HEK293 (cell line): ENCODE measurements around the gene PYCARD.

Source experiments
- BCL11B ChIP-seq: fragments of 450-650 bp; formaldehyde crosslinking; IDR thresholded peaks from 2 replicates; pipeline ENCODE4 v1.5.1; 2016; ENCODE audit warnings: low read depth, missing biosample characterization, missing genetic modification characterization
- KLF1 ChIP-seq: fragments of 450-650 bp; formaldehyde crosslinking; IDR thresholded peaks from 2 replicates; pipeline ENCODE4 v1.5.1; 2016; ENCODE audit warnings: missing biosample characterization, missing genetic modification characterization
- KLF10 ChIP-seq: fragments of 450-650 bp; IDR thresholded peaks from 2 replicates; pipeline ENCODE4 v1.5.1; 2018; ENCODE audit warnings: missing biosample characterization, mild to moderate bottlenecking, missing genetic modification characterization
- OSR2 ChIP-seq: fragments of 450-650 bp; formaldehyde crosslinking; IDR thresholded peaks from 2 replicates; pipeline ENCODE4 v1.5.1; 2016; ENCODE audit warnings: missing biosample characterization, missing genetic modification characterization
- OVOL3 ChIP-seq: fragments of 450-650 bp; formaldehyde crosslinking; IDR thresholded peaks from 2 replicates; pipeline ENCODE4 v1.5.1; 2016; ENCODE audit warnings: missing biosample characterization, missing genetic modification characterization
- SALL2 ChIP-seq: fragments of 450-650 bp; formaldehyde crosslinking; IDR thresholded peaks from 2 replicates; pipeline ENCODE4 v1.5.0; 2017; ENCODE audit warnings: missing biosample characterization, mild to moderate bottlenecking, missing genetic modification characterization, borderline replicate concordance
- SP7 ChIP-seq: fragments of 450-650 bp; formaldehyde crosslinking; IDR thresholded peaks from 2 replicates; pipeline ENCODE4 v1.5.1; 2016; ENCODE audit warnings: missing biosample characterization, missing genetic modification characterization
- ZIC2 ChIP-seq: fragments of 450-650 bp; formaldehyde crosslinking; IDR thresholded peaks from 2 replicates; pipeline ENCODE4 v1.5.1; 2016; ENCODE audit warnings: missing biosample characterization, missing genetic modification characterization
- ZNF335 ChIP-seq: fragments of 450-650 bp; formaldehyde crosslinking; conservative IDR thresholded peaks from 2 replicates; pipeline ENCODE4 v1.5.1; 2016; ENCODE audit warnings: missing biosample characterization, missing genetic modification characterization
- ZNF350 ChIP-seq: fragments of 450-650 bp; formaldehyde crosslinking; IDR thresholded peaks from 2 replicates; pipeline ENCODE4 v1.5.0; 2017; ENCODE audit warnings: missing biosample characterization, mild to moderate bottlenecking, missing genetic modification characterization
- ZNF548 ChIP-seq: fragments of 450-650 bp; formaldehyde crosslinking; IDR thresholded peaks from 2 replicates; pipeline ENCODE4 v1.5.1; 2016; ENCODE audit warnings: missing biosample characterization, missing genetic modification characterization
- ZNF560 ChIP-seq: fragments of 450-650 bp; formaldehyde crosslinking; IDR thresholded peaks from 2 replicates; pipeline ENCODE4 v1.5.1; 2017; ENCODE audit warnings: missing biosample characterization, missing genetic modification characterization, borderline replicate concordance
- ZNF610 ChIP-seq: fragments of 450-650 bp; formaldehyde crosslinking; IDR thresholded peaks from 2 replicates; pipeline ENCODE4 v1.5.1; 2016; ENCODE audit warnings: missing biosample characterization, missing genetic modification characterization, borderline replicate concordance
- ZNF660 ChIP-seq: fragments of 450-650 bp; IDR thresholded peaks from 2 replicates; pipeline ENCODE4 v1.5.1; 2018; ENCODE audit warnings: missing biosample characterization, mild to moderate bottlenecking, missing genetic modification characterization
- ZNF677 ChIP-seq: fragments of 450-650 bp; IDR thresholded peaks from 2 replicates; pipeline ENCODE4 v1.5.0; 2018; ENCODE audit warnings: missing biosample characterization, mild to moderate bottlenecking, missing genetic modification characterization, moderate library complexity
- TF ChIP-seq, protein P1 (sequence below): fragments of 450-650 bp; formaldehyde crosslinking; IDR thresholded peaks from 2 replicates; pipeline ENCODE4 v1.5.1; 2017; ENCODE audit warnings: missing biosample characterization, missing genetic modification characterization
- TF ChIP-seq, protein P2 (sequence below): fragments of 450-650 bp; formaldehyde crosslinking; IDR thresholded peaks from 2 replicates; pipeline ENCODE4 v1.5.1; 2016; ENCODE audit warnings: missing biosample characterization, missing genetic modification characterization
- TF ChIP-seq, protein P3 (sequence below): fragments of 450-650 bp; IDR thresholded peaks from 2 replicates; pipeline ENCODE4 v1.5.1; 2018; ENCODE audit warnings: missing biosample characterization, missing genetic modification characterization
- TF ChIP-seq, protein P4 (sequence below): fragments of 450-650 bp; formaldehyde crosslinking; IDR thresholded peaks from 2 replicates; pipeline ENCODE4 v1.5.1; 2016; ENCODE audit warnings: missing biosample characterization, missing genetic modification characterization
- TF ChIP-seq, protein P5 (sequence below): fragments of 450-650 bp; formaldehyde crosslinking; IDR thresholded peaks from 2 replicates; pipeline ENCODE4 v1.5.1; 2016; ENCODE audit warnings: missing biosample characterization, missing genetic modification characterization
- TF ChIP-seq, protein P6 (sequence below): fragments of 450-650 bp; IDR thresholded peaks from 2 replicates; pipeline ENCODE4 v1.5.1; 2018; ENCODE audit warnings: missing biosample characterization, mild to moderate bottlenecking, missing genetic modification characterization
- TF ChIP-seq, protein P7 (sequence below): fragments of 450-650 bp; formaldehyde crosslinking; IDR thresholded peaks from 2 replicates; pipeline ENCODE4 v1.5.1; 2016; ENCODE audit warnings: missing biosample characterization, missing genetic modification characterization

Gene PYCARD

DNA sequence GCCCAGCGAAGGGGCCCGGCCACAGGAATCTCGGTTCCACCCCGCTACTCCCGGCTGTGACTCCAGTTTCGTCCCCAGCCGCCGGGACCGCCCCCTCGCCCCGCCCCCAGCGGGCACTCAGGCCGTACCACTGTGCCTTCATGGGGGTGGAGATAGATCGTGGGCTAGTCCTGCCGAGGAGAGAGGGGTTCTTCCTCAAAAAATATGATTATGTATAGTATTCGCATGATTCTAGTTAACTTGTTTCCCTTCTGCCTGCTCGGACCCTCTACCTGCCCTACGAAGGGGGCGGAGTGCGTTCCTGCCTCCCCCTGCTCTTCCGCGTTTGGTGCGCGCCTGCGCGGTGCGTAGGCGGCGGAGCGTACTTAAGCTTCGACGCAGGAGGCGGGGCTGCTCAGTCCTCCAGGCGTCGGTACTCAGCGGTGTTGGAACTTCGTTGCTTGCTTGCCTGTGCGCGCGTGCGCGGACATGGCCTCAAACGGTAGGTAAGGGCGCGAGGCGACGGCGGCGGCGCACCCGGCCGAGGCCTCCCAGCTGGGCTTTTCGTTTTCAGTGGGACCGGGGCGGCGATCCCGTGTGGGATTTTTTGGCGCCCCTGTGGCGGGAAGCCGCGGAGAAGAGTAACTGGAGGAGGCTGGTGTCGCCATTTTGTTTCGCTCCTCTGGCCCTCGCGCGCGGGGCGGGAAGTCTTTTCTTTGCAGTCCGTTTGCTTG, 22.7 kb downstream of the PYCARD start, which contains the start of gene FUS (continued):
- peak; percentile 89 for TF ChIP-seq KLF10
- TF ChIP-seq, protein P1, sequence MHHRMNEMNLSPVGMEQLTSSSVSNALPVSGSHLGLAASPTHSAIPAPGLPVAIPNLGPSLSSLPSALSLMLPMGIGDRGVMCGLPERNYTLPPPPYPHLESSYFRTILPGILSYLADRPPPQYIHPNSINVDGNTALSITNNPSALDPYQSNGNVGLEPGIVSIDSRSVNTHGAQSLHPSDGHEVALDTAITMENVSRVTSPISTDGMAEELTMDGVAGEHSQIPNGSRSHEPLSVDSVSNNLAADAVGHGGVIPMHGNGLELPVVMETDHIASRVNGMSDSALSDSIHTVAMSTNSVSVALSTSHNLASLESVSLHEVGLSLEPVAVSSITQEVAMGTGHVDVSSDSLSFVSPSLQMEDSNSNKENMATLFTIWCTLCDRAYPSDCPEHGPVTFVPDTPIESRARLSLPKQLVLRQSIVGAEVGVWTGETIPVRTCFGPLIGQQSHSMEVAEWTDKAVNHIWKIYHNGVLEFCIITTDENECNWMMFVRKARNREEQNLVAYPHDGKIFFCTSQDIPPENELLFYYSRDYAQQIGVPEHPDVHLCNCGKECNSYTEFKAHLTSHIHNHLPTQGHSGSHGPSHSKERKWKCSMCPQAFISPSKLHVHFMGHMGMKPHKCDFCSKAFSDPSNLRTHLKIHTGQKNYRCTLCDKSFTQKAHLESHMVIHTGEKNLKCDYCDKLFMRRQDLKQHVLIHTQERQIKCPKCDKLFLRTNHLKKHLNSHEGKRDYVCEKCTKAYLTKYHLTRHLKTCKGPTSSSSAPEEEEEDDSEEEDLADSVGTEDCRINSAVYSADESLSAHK (tag by site-specific recombination), result peak; percentile 31; the same call in 1 of the 2 replicates
- TF ChIP-seq KLF1 (tag by site-specific recombination), result peak; percentile 30; the same call in 1 of the 2 replicates
- TF ChIP-seq ZNF610, result no peak
- no peak for TF ChIP-seq ZNF350 (tag by site-specific recombination)
- no peak for TF ChIP-seq OSR2 (tag by site-specific recombination)
- TF ChIP-seq, protein P2, sequence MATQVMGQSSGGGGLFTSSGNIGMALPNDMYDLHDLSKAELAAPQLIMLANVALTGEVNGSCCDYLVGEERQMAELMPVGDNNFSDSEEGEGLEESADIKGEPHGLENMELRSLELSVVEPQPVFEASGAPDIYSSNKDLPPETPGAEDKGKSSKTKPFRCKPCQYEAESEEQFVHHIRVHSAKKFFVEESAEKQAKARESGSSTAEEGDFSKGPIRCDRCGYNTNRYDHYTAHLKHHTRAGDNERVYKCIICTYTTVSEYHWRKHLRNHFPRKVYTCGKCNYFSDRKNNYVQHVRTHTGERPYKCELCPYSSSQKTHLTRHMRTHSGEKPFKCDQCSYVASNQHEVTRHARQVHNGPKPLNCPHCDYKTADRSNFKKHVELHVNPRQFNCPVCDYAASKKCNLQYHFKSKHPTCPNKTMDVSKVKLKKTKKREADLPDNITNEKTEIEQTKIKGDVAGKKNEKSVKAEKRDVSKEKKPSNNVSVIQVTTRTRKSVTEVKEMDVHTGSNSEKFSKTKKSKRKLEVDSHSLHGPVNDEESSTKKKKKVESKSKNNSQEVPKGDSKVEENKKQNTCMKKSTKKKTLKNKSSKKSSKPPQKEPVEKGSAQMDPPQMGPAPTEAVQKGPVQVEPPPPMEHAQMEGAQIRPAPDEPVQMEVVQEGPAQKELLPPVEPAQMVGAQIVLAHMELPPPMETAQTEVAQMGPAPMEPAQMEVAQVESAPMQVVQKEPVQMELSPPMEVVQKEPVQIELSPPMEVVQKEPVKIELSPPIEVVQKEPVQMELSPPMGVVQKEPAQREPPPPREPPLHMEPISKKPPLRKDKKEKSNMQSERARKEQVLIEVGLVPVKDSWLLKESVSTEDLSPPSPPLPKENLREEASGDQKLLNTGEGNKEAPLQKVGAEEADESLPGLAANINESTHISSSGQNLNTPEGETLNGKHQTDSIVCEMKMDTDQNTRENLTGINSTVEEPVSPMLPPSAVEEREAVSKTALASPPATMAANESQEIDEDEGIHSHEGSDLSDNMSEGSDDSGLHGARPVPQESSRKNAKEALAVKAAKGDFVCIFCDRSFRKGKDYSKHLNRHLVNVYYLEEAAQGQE, result peak; percentile 57; the same call in 1 of the 2 replicates
- TF ChIP-seq SALL2 (tag by site-specific recombination), result 0 out of 2 replicates have a peak, but pooled peaks have one; percentile 84
- TF ChIP-seq, protein P3, sequence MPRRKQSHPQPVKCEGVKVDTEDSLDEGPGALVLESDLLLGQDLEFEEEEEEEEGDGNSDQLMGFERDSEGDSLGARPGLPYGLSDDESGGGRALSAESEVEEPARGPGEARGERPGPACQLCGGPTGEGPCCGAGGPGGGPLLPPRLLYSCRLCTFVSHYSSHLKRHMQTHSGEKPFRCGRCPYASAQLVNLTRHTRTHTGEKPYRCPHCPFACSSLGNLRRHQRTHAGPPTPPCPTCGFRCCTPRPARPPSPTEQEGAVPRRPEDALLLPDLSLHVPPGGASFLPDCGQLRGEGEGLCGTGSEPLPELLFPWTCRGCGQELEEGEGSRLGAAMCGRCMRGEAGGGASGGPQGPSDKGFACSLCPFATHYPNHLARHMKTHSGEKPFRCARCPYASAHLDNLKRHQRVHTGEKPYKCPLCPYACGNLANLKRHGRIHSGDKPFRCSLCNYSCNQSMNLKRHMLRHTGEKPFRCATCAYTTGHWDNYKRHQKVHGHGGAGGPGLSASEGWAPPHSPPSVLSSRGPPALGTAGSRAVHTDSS (tag by site-specific recombination), result no peak
- TF ChIP-seq, protein P4, sequence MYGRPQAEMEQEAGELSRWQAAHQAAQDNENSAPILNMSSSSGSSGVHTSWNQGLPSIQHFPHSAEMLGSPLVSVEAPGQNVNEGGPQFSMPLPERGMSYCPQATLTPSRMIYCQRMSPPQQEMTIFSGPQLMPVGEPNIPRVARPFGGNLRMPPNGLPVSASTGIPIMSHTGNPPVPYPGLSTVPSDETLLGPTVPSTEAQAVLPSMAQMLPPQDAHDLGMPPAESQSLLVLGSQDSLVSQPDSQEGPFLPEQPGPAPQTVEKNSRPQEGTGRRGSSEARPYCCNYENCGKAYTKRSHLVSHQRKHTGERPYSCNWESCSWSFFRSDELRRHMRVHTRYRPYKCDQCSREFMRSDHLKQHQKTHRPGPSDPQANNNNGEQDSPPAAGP (tag by site-specific recombination), result peak; percentile 96
- TF ChIP-seq, protein P5, sequence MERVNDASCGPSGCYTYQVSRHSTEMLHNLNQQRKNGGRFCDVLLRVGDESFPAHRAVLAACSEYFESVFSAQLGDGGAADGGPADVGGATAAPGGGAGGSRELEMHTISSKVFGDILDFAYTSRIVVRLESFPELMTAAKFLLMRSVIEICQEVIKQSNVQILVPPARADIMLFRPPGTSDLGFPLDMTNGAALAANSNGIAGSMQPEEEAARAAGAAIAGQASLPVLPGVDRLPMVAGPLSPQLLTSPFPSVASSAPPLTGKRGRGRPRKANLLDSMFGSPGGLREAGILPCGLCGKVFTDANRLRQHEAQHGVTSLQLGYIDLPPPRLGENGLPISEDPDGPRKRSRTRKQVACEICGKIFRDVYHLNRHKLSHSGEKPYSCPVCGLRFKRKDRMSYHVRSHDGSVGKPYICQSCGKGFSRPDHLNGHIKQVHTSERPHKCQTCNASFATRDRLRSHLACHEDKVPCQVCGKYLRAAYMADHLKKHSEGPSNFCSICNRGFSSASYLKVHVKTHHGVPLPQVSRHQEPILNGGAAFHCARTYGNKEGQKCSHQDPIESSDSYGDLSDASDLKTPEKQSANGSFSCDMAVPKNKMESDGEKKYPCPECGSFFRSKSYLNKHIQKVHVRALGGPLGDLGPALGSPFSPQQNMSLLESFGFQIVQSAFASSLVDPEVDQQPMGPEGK (tag by site-specific recombination), result peak; percentile 87
- no peak for TF ChIP-seq ZNF548 (tag by site-specific recombination)
- TF ChIP-seq ZNF677 (tag by site-specific recombination), result no peak
- TF ChIP-seq ZNF560 (tag by site-specific recombination), result no peak
- peak; percentile 23; the same call in 1 of the 2 replicates for TF ChIP-seq ZIC2
- TF ChIP-seq ZNF660, result peak; percentile 96
- peak; percentile 92 for TF ChIP-seq SP7
- TF ChIP-seq ZNF335 (tag by site-specific recombination), result no peak; the same call in 1 of the 2 replicates
- no peak for TF ChIP-seq BCL11B (tag by site-specific recombination)
- TF ChIP-seq, protein P6, sequence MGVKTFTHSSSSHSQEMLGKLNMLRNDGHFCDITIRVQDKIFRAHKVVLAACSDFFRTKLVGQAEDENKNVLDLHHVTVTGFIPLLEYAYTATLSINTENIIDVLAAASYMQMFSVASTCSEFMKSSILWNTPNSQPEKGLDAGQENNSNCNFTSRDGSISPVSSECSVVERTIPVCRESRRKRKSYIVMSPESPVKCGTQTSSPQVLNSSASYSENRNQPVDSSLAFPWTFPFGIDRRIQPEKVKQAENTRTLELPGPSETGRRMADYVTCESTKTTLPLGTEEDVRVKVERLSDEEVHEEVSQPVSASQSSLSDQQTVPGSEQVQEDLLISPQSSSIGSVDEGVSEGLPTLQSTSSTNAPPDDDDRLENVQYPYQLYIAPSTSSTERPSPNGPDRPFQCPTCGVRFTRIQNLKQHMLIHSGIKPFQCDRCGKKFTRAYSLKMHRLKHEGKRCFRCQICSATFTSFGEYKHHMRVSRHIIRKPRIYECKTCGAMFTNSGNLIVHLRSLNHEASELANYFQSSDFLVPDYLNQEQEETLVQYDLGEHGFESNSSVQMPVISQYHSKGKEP (tag by site-specific recombination), result no peak
- TF ChIP-seq OVOL3 (tag by site-specific recombination), result peak; percentile 62
- TF ChIP-seq, protein P7, sequence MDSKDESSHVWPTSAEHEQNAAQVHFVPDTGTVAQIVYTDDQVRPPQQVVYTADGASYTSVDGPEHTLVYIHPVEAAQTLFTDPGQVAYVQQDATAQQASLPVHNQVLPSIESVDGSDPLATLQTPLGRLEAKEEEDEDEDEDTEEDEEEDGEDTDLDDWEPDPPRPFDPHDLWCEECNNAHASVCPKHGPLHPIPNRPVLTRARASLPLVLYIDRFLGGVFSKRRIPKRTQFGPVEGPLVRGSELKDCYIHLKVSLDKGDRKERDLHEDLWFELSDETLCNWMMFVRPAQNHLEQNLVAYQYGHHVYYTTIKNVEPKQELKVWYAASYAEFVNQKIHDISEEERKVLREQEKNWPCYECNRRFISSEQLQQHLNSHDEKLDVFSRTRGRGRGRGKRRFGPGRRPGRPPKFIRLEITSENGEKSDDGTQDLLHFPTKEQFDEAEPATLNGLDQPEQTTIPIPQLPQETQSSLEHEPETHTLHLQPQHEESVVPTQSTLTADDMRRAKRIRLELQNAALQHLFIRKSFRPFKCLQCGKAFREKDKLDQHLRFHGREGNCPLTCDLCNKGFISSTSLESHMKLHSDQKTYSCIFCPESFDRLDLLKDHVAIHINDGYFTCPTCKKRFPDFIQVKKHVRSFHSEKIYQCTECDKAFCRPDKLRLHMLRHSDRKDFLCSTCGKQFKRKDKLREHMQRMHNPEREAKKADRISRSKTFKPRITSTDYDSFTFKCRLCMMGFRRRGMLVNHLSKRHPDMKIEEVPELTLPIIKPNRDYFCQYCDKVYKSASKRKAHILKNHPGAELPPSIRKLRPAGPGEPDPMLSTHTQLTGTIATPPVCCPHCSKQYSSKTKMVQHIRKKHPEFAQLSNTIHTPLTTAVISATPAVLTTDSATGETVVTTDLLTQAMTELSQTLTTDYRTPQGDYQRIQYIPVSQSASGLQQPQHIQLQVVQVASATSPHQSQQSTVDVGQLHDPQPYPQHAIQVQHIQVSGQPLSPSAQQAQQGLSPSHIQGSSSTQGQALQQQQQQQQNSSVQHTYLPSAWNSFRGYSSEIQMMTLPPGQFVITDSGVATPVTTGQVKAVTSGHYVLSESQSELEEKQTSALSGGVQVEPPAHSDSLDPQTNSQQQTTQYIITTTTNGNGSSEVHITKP (tag by site-specific recombination), result peak; percentile 100
